ENCODE measurements around the gene CCDC107.

GRCh38 chr9:35702696-35703095, 44.6 kb downstream of the CCDC107 start:
- TF ChIP-seq CTCF (IDR thresholded peaks at IDR 0.05) (no peak), POLR2A (IDR thresholded peaks at IDR 0.05) (no peak), EP300 (IDR thresholded peaks at IDR 0.05) (no peak)

Data from ovary (tissue), 3 donors.